Lower leg skin (tissue), 4 donors: ENCODE results near the gene TMEM196. TPM values are rescaled to one million over a fixed set of nuclear protein-coding genes. Genes with fewer than 3 reads are reported as not detected.

Source experiments
- DNase-seq, 2 donors: peaks; one replicate each; pipeline ENCODE4 v3.0.0-alpha.2; 2019; ENCODE audit warnings: low spot score in 2 of 2
- H3K4me3 ChIP-seq: fragments of 200-600 bp; sonication (generic); 2 replicates; pipeline ENCODE4 v1.5.1; 2017; ENCODE audit warnings: mild to moderate bottlenecking, low read depth; ENCODE audit not compliant: poor library complexity, severe bottlenecking
- CTCF ChIP-seq, 3 donors: fragments of 450-650 bp; IDR thresholded peaks; one replicate each; pipeline ENCODE4 v1.5.1; 2016; ENCODE audit warnings: antibody characterized with exemption in 3 of 3, mild to moderate bottlenecking in 3 of 3, moderate library complexity in 2 of 3
- POLR2A ChIP-seq, 2 donors: fragments of 450-650 bp; IDR thresholded peaks; one replicate each; pipeline ENCODE4 v1.6.1; 2016 to 2017; ENCODE audit warnings: antibody characterized with exemption in 2 of 2, mild to moderate bottlenecking in 1 of 2, moderate library complexity in 1 of 2
- WGBS, 2 donors: methylation state at CpG; one replicate each; pipeline ENCODE4 v1.1.5; 2018; 5-methylcytosine and 5-hydroxymethylcytosine counted together
- intact Hi-C: fragments of 100-400 bp; cut with DNase I; formaldehyde crosslinking; loops from one replicate; pipeline ENCODE4 v1.15.0; 2023; ENCODE audit warnings: low total_unique reads
- total RNA-seq, 4 donors: library from RNA; depleted of rRNA; stranded (reverse); fragments of >200 nt; gene quantifications; one replicate each; pipeline ENCODE4 v1.1.0, GENCODE V29; 2016

Gene TMEM196
- total RNA-seq, 4 donors from 2014 or later: not detected

- DNase-seq: no peak
- intact Hi-C loops: no loop called here
- 63 to 64% methylated on average over 3 of the region's 3 CpGs for WGBS, 2 donors
Measured at GRCh38 chr7:19728716-19729115, 44.7 kb downstream of the TMEM196 start.

GRCh38 chr7:19725770-19726169 lies 47.6 kb downstream of the TMEM196 start:
- no peak for TF ChIP-seq POLR2A (IDR thresholded peaks at IDR 0.05)
- no peak for TF ChIP-seq CTCF (IDR thresholded peaks at IDR 0.05)

More at GRCh38 chr7:19728716-19729115, 44.7 kb downstream of the TMEM196 start:
- TF ChIP-seq POLR2A (IDR thresholded peaks at IDR 0.05) (no peak), CTCF (IDR thresholded peaks at IDR 0.05) (no peak)
- no peak overlapping the region for H3K4me3 ChIP-seq

GRCh38 chr7:19715499-19715898 lies 57.9 kb downstream of the TMEM196 start:
- 56 to 61% methylated on average over 1 of the region's 1 CpG for WGBS, 2 donors
- TF ChIP-seq CTCF (IDR thresholded peaks at IDR 0.05) (no peak), POLR2A (IDR thresholded peaks at IDR 0.05) (no peak)
- intact Hi-C loops: no loop called here

More at GRCh38 chr7:19725770-19726169, 47.6 kb downstream of the TMEM196 start:
- whole genome bisulfite sequencing, 2 donors: 87% methylated on average over 5 of the region's 5 CpGs
- intact Hi-C loops: no loop called here
- no peak overlapping the region for H3K4me3 ChIP-seq
- no peak for DNase-seq

GRCh38 chr7:19713676-19714075 lies 59.7 kb downstream of the TMEM196 start:
- 47 to 56% methylated on average over 1 of the region's 1 CpG for WGBS, 2 donors
- TF ChIP-seq POLR2A (IDR thresholded peaks at IDR 0.05): no peak
- TF ChIP-seq CTCF (IDR thresholded peaks at IDR 0.05): no peak
- intact Hi-C loops: no loop called here
- no peak overlapping the region for H3K4me3 ChIP-seq
- DNase-seq: no peak

More at GRCh38 chr7:19715499-19715898, 57.9 kb downstream of the TMEM196 start:
- H3K4me3 ChIP-seq: no peak overlapping the region
- DNase-seq: no peak

- H3K4me3 ChIP-seq: no peak overlapping the region
- TF ChIP-seq POLR2A (IDR thresholded peaks at IDR 0.05) (no peak), CTCF (IDR thresholded peaks at IDR 0.05) (no peak)
- 59 to 60% methylated on average over 6 of the region's 6 CpGs for WGBS, 2 donors
- intact Hi-C loops: no loop called here
- no peak for DNase-seq
Measured at GRCh38 chr7:19709249-19709578, 64.2 kb downstream of the TMEM196 start.
